GM12873 (cell line): ENCODE data around the gene MCHR2.

Experiments
- CTCF ChIP-seq: IDR thresholded peaks from 2 replicates; pipeline ENCODE4 v1.5.1; 2012; ENCODE audit warnings: low read depth, mild to moderate bottlenecking, moderate library complexity, low read length, control low read depth; ENCODE audit not compliant: insufficient read depth; ENCODE audit errors: missing control alignments

The MCHR2 gene

GRCh38 chr6:99873084-99873483 is 120.9 kb downstream of the MCHR2 start:
- TF ChIP-seq CTCF: no peak

- no peak for TF ChIP-seq CTCF
Observed at GRCh38 chr6:99871641-99872040, 122.4 kb downstream of the MCHR2 start.
